ENCODE data around the gene PRG3. TPM values are rescaled to one million over a fixed set of nuclear protein-coding genes. Genes with fewer than 3 reads are reported as not detected.
A peak's percentile ranks its signal among the peaks of the same experiment; 100 is the strongest.

The PRG3 gene
- total RNA-seq: 1 to 10 TPM in 1 of 2 donors, under 1 TPM in 1; 0.55 to 1.1 TPM
- polyA plus RNA-seq (ENCODE audit: insufficient read length in 2 of 2): not detected
- long read RNA-seq, donor 1: 0 reads
- long read RNA-seq, donor 2: 0 reads
- long read RNA-seq, donor 3: 0 reads
- long read RNA-seq, donor 4: 0 reads

DNA sequence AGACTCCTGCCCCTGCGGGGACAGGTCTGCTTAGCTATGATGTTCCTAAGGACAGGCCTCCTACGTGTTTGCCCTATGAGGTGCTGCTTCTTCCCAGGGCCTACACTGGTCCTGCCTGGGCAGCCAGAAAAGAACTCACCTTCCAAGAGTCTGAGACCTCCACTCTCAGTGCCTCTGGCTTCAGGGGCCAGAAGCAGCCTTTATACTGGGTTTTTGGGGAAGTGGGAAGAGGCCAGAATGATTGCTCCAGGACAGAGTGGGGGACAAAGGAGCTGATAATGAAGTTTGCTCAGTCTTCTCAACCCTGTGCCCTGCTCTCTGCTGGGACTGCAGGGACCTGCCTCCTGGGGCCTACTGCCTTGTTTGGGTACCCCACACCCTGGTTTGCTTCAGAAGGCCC, at the start of gene PRG3:
Gene PRG3 (minus strand): TSS at position 176 of the 400 bp plus-strand sequence. CDS start 442 bp downstream, outside the sequence.
- DNase-seq (ENCODE audit: low read depth in 4 of 6, low spot score in 6 of 6): no peak
- Histone ChIP-seq H3K27me3 (ENCODE audit: control insufficient read depth, insufficient read depth, low read length) (peaks cover 3% of the 10 kb centered on the region), H3K4me3 (ENCODE audit: low read depth, low read length) (no peak within 1 kb of the TSS), H3K36me3 (ENCODE audit: control insufficient read depth, insufficient read depth, low read length) (no peaks in the 10 kb centered on the region), H3K4me1 (ENCODE audit: control insufficient read depth, insufficient read depth, low read length) (peaks cover 4% of the 10 kb centered on the region), H3K27ac (ENCODE audit: low read depth, low read length) (no peak within 1 kb of the TSS), H3K9me3 (ENCODE audit: control insufficient read depth, insufficient read depth, low read length) (no peaks in the 10 kb centered on the region)
- WGBS (ENCODE audit: insufficient coverage): 77% methylated on average over 2 of the region's 2 CpGs

- Histone ChIP-seq H3K9me3 (ENCODE audit: control insufficient read depth, insufficient read depth, low read length) (no peaks in the 10 kb centered on the region), H3K27me3 (ENCODE audit: control insufficient read depth, insufficient read depth, low read length) (no peaks in the 10 kb centered on the region), H3K4me3 (ENCODE audit: low read depth, low read length) (no peak overlapping the region), H3K4me1 (ENCODE audit: control insufficient read depth, insufficient read depth, low read length) (peaks cover 40% of the 10 kb centered on the region), H3K27ac (ENCODE audit: low read depth, low read length) (no peak overlapping the region), H3K36me3 (ENCODE audit: control insufficient read depth, insufficient read depth, low read length) (peaks cover 4% of the 10 kb centered on the region)
- no CpG with 5 or more reads among the region's 4 CpGs for WGBS (ENCODE audit: insufficient coverage)
- DNase-seq (ENCODE audit: low read depth in 4 of 6, low spot score in 6 of 6): no peak
Measured at GRCh38 chr11:57429946-57430345, 49.0 kb upstream of the PRG3 start.

- Histone ChIP-seq H3K9me3 (ENCODE audit: control insufficient read depth, insufficient read depth, low read length) (no peaks in the 10 kb centered on the region), H3K4me1 (ENCODE audit: control insufficient read depth, insufficient read depth, low read length) (peaks cover 48% of the 10 kb centered on the region), H3K27ac (ENCODE audit: low read depth, low read length) (no peak overlapping the region), H3K27me3 (ENCODE audit: control insufficient read depth, insufficient read depth, low read length) (no peaks in the 10 kb centered on the region), H3K36me3 (ENCODE audit: control insufficient read depth, insufficient read depth, low read length) (peaks cover 4% of the 10 kb centered on the region), H3K4me3 (ENCODE audit: low read depth, low read length) (no peak overlapping the region)
- no peak for DNase-seq (ENCODE audit: low read depth in 4 of 6, low spot score in 6 of 6)
- WGBS (ENCODE audit: insufficient coverage): 95% methylated on average over 4 of the region's 5 CpGs
Measured at GRCh38 chr11:57428643-57429042, 47.7 kb upstream of the PRG3 start.

DNA sequence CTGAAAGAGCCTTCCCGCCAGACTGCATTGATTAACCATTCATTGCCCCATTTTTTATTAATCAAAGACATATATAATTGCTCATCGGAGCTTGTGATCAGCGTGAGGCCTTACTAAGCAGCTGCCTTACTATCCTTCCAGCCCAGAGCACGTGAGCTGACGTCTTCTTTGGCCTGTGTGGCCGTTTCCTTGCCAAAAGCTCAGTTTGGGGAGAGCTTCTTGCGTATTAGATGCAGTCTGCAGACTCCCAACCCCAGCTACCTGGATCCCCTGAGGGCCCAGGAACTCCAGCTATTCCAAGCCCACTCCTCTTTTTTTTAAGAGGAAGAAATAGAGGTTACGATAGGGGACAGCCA, 46.8 kb upstream of the PRG3 start:
- Histone ChIP-seq H3K27ac (ENCODE audit: low read depth, low read length) (peak overlapping the region; percentile 61), H3K4me3 (ENCODE audit: low read depth, low read length) (peak overlapping the region; percentile 55), H3K27me3 (ENCODE audit: control insufficient read depth, insufficient read depth, low read length) (no peaks in the 10 kb centered on the region), H3K9me3 (ENCODE audit: control insufficient read depth, insufficient read depth, low read length) (no peaks in the 10 kb centered on the region), H3K36me3 (ENCODE audit: control insufficient read depth, insufficient read depth, low read length) (peaks cover 4% of the 10 kb centered on the region), H3K4me1 (ENCODE audit: control insufficient read depth, insufficient read depth, low read length) (peaks cover 47% of the 10 kb centered on the region)
- peak in 2 of 6 donors; percentile 55 to 62 for DNase-seq (ENCODE audit: low read depth in 4 of 6, low spot score in 6 of 6)
- WGBS (ENCODE audit: insufficient coverage): 72% methylated on average over 3 of the region's 8 CpGs

GRCh38 chr11:57426929-57427726, 46.2 kb upstream of the PRG3 start, which contains the start of gene SLC43A3:
Gene SLC43A3 (minus strand): TSS chr11:57427121. CDS start chr11:57426172, 949 bp downstream.
- Histone ChIP-seq H3K4me3 (ENCODE audit: low read depth, low read length) (peak within 1 kb of the TSS; percentile 55), H3K9me3 (ENCODE audit: control insufficient read depth, insufficient read depth, low read length) (no peaks in the 10 kb centered on the region), H3K27ac (ENCODE audit: low read depth, low read length) (peak within 1 kb of the TSS; percentile 61), H3K36me3 (ENCODE audit: control insufficient read depth, insufficient read depth, low read length) (peaks cover 4% of the 10 kb centered on the region), H3K4me1 (ENCODE audit: control insufficient read depth, insufficient read depth, low read length) (peaks cover 41% of the 10 kb centered on the region), H3K27me3 (ENCODE audit: control insufficient read depth, insufficient read depth, low read length) (no peaks in the 10 kb centered on the region)
- peak in 2 of 6 donors; percentile 62 to 77 for DNase-seq (ENCODE audit: low read depth in 4 of 6, low spot score in 6 of 6)
- WGBS (ENCODE audit: insufficient coverage): 5% methylated on average over 39 of the region's 39 CpGs

DNA sequence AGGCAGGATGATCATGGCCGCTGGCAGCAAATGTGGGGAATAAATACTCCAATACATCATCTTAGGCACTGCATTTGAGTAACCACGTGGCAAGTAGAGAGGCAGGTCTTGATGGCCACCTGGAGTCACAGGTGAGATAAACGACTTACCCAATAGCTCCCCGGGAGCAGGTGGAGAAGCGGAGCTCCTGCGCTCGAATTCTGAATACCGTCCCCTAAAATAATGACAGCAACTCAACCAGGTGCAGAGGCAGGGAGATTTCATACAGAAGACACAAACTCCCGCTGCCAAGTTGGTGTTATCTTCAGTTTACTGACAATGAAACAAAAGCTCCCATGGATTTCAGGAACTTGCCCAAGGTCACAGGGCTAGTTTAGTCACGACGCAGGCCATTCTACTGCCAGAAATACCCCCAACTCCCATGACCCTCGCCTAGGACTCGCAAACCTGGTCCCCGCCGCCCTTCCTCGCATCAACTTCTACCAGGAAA, 45.5 kb upstream of the PRG3 start:
- peak overlapping the region; percentile 55 for H3K4me3 ChIP-seq (ENCODE audit: low read depth, low read length)

GRCh38 chr11:57425565-57426438, 44.9 kb upstream of the PRG3 start:
- peak in 2 of 6 donors; percentile 24 to 33 for DNase-seq (ENCODE audit: low read depth in 4 of 6, low spot score in 6 of 6)
- Histone ChIP-seq H3K4me1 (ENCODE audit: control insufficient read depth, insufficient read depth, low read length) (peaks cover 37% of the 10 kb centered on the region), H3K27ac (ENCODE audit: low read depth, low read length) (no peak overlapping the region), H3K4me3 (ENCODE audit: low read depth, low read length) (no peak overlapping the region), H3K9me3 (ENCODE audit: control insufficient read depth, insufficient read depth, low read length) (no peaks in the 10 kb centered on the region), H3K36me3 (ENCODE audit: control insufficient read depth, insufficient read depth, low read length) (peaks cover 4% of the 10 kb centered on the region), H3K27me3 (ENCODE audit: control insufficient read depth, insufficient read depth, low read length) (no peaks in the 10 kb centered on the region)
- WGBS (ENCODE audit: insufficient coverage): 67% methylated on average over 9 of the region's 15 CpGs

More for the DNA sequence above, 45.5 kb upstream of the PRG3 start:
- Histone ChIP-seq H3K9me3 (ENCODE audit: control insufficient read depth, insufficient read depth, low read length) (no peaks in the 10 kb centered on the region), H3K27me3 (ENCODE audit: control insufficient read depth, insufficient read depth, low read length) (no peaks in the 10 kb centered on the region), H3K4me1 (ENCODE audit: control insufficient read depth, insufficient read depth, low read length) (peaks cover 37% of the 10 kb centered on the region), H3K36me3 (ENCODE audit: control insufficient read depth, insufficient read depth, low read length) (peaks cover 4% of the 10 kb centered on the region), H3K27ac (ENCODE audit: low read depth, low read length) (no peak overlapping the region)
- DNase-seq (ENCODE audit: low read depth in 4 of 6, low spot score in 6 of 6): peak in 1 of 6 donors; percentile 22
- 24% methylated on average over 13 of the region's 16 CpGs for WGBS (ENCODE audit: insufficient coverage)

DNA sequence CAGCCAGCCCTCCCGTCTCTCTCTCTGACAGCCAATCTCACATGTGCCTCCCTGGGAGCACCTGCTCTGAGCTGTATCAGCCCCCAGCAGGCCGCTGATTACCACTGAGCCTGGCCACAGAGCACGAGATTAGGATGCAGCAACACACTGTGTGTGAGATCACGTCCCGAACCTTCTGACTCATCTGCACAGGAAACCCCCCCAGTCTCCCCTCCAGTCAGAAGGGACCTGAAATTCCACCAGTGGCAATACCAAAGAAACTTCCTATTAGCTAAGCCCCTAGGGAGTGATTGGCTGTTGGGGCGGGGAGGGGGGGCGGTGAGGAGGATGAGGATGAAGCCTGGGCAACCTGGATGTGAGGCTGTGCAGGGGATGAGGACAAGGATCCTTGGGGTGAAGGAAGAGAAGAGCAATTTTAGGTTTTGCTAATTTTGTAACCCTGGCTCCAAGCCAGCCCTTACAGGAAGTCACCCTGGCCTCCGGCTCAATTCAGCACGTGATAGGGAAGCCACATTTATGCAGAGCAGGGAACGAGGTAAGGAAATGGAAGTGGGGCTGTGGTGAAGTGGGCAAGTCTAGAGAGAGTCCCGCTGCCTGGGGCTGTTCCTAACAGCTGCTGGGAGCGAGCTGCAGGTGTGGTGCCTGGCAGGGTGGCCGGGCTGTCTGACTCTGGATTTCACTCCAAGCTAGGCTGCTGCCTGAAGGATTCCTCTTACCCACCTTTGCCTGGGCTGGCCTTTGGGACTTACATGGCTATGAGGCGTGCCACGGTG, 44.0 kb upstream of the PRG3 start:
- no peak overlapping the region for H3K4me3 ChIP-seq (ENCODE audit: low read depth, low read length)
- no peaks in the 10 kb centered on the region for H3K9me3 ChIP-seq (ENCODE audit: control insufficient read depth, insufficient read depth, low read length)
- H3K4me1 ChIP-seq (ENCODE audit: control insufficient read depth, insufficient read depth, low read length): peaks cover 37% of the 10 kb centered on the region
- H3K36me3 ChIP-seq (ENCODE audit: control insufficient read depth, insufficient read depth, low read length): peaks cover 7% of the 10 kb centered on the region
- WGBS (ENCODE audit: insufficient coverage): 67% methylated on average over 9 of the region's 15 CpGs
- H3K27ac ChIP-seq (ENCODE audit: low read depth, low read length): no peak overlapping the region
- peak in 1 of 6 donors; percentile 25 for DNase-seq (ENCODE audit: low read depth in 4 of 6, low spot score in 6 of 6)
- H3K27me3 ChIP-seq (ENCODE audit: control insufficient read depth, insufficient read depth, low read length): no peaks in the 10 kb centered on the region

Data from spinal cord (tissue), 10 donors.